NCI-H146 treated with DMSO at 0.1 percent for 48 hours (cell line): ENCODE measurements around the gene LYSMD3.
A peak's percentile ranks its signal among the peaks of the same experiment; 100 is the strongest.

ENCODE experiments used
- DNase-seq: peaks from one replicate; lab custom pipeline; 2025; ENCODE audit not compliant: unreplicated experiment; lab: John Stamatoyannopoulos, UW

Gene LYSMD3

DNA sequence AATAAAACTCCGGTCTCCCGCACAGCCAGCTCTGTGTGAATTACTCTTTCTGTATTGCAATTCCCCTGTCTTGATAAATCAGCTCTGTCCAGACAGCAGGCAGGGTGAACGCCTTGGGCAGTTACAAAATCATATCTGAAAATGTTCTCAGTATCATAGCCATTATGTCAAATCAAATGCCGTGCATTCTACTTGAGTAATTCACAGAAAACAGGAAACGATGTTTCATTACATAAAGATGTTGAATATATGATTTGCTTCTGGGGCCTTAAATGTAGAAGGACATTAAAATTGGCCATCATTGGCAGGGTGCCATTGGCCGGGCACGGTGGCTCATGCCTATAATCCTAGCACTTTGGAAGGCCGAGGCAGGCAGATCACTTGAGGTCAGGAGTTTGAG, 46.2 kb downstream of the LYSMD3 start:
- DNase-seq, result no peak

DNA sequence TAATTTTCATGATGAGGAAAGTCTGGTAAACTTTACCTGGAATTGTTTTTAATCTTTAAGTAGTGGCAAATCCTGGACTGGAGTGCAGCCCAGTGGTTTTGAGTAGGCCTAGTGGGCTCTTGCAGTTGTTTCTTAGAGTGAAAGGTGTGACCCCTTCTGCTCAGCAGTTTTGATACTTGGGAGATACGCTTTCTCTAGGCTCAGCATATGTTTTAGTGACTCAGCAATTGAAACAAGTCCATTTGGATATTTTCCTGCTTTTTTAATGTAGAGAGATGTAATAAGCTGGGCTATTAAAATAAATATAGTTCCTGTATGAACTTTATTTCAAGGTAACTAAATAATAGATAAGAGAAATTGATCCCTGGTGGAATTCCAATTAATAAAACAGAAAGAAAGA, 48.7 kb downstream of the LYSMD3 start:
- DNase-seq, result no peak

DNA sequence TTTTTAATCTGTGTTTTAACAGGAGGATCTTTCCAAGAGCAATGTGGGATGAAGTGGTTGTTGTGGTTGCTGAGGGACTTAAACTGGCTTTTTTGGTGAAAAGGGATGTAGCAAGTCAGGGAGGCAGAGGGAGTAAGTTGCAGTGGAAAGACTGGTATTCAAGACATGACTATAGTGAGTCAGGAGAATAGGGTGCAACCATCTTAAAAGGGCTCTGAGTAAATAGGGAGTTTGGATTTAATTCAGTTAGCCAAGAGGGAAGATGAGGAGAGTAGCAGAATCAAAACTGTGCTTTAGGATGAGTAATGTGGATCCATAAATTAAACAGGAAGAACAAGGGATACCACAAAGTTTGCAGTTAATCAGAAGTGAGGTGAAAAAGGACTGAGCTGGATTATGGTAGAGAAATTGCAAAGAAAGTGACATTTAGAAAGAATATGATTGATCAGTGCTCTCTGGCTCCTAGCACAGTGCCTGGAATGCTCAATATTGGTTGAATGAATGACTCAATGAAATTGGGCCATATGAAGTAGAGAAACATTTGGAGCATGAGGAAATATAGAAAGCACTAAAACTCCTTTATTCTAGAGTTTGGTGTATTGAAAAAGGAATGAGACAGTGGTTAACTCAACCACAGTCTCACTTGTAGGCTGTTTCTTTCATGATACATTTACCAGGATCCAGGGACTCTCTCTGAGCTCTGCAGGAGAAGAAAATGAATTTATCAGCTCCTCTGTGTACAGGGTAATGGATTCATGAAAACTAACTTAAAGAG, 49.6 kb downstream of the LYSMD3 start:
- no peak for DNase-seq

DNA sequence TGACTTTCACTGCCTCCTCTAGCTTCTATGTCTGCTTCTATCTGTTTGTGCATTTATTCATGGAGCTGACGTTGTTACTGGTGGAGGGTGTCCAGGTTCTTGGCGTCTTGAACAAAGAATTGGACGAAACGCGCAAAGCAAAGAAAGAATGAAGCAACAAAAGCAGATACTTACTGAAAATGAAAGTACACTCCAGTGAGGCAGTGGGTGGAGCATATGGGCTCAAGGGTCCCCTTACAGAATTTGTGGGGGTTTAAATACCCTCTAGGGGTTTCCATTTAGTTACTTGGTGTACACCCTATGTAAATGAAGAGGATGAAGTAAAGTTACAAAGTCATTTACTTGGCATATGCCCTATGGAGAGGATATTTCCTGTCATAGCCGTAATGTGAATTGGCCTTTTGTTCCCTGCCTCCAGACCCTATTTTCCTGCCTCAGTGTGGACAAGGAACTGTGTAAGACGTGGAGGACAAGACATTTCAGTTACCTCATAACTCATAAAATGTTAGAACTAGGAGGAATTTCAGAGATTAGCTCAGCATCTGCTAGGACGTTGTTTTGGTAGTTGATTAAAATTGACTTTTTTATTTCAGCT, 51.7 kb downstream of the LYSMD3 start:
- no peak for DNase-seq

DNA sequence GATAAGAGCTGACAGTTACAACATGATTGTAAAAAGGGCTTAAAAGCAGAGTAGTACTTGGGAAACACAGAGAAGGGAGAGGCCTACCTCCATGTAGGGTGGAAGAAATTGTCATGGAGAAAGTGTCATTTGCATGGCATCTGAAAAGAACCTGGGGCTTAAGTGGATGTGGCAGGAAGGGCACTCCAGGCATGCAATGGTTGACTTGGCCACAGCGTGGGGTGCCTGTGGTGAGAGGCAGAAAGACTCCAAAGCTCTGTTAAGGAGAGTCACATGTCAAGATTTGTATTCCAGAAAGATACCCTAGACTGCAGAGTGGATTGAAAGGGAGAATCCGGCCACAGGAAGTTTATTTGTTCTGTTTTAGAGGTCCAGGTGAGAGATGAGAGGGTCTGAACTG, 52.3 kb downstream of the LYSMD3 start:
- no peak for DNase-seq

DNA sequence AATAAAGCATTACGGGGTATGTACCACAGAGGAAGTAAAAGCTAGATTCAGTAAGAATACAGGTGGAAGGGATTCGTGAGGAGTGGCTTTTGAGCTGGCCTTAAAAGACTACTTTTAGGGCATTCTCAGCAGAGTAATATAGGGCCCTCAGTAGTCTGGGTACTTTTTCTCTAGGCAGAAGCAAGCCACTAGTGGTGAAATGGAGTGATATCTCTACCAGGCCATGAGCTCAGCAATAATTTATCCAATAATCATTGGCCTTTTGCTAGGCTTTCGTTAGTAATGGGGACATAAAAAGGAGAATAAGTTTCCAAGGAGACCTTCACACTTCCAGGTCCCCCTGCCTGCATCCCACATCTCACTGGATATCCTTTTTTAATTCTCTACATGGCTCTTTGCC, 53.0 kb downstream of the LYSMD3 start:
- no peak for DNase-seq

DNA sequence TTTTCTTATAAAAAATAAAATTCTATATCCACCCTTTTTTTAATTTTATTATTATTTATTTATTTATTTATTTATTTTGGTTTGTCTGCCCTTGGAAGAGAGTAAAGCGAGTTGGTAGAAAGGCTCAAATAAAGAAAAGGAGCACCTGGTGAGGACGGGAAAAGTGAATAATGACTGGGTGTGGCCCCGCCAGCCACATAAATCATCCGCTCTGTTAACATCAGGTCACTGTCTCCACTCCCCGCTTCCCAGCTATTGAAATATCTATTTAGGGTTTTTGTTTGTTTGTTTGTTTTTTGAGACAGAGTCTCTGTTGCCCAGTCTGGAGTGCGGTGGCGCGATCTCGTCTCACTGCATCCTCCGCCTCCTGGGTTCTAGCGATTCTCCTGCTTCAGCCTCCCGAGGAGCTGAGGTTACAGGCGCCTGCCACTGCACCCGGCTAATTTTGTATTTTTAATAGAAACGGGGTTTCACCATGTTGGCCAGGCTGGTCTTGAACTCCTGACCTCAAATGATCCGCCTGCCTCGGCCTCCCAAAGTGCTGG, 53.9 kb downstream of the LYSMD3 start:
- DNase-seq, result peak; percentile 19

DNA sequence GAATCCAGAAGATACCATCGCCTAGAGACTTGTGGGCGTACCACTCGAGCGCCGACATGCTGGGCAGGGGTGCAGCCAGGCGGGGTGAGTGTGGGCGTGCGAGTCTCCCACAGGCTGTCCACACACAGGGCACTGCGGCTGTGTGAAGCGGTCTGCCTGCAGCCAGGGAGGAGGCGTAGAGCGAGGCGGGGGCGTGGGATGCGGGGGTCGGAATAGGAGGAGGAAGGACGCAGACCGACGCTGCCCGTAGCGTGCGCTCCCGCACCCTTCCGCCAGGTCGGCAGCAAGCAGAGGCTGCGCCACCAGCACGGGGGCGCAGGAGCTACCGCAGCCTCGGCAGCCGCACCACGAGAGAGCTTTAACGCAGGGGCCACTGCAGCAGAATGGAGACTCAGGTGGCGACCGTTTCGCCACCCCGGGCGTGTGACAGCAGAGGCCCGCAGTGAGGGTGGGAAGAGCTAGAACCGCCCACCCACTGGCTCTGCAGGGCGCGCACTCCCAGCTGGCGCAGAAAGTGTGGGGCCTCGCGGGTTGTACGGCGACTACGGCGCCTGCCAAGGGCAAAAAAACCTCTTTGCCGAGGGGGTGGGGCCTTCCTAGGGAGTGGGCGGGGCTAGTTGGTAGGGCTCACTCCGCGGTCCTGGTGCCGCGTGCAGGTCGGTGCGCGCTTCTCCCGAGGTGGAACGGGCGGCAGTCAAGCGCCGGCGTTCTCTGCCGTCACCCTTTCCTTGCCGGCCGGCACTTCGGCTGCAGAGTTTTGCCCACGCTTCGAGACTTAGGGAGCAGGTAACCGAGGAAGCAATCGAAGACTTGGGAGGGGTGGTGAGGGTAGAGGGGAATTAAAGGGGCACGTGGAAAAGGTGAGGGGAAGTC, 54.9 kb downstream of the LYSMD3 start, which contains the start of the genes MBLAC2 and POLR3G:
MBLAC2 (minus strand) TSS at position 537 of the 873 bp plus-strand sequence; CDS start at position 58, 479 bp downstream.
POLR3G (plus strand) TSS at position 630 of the 873 bp plus-strand sequence. CDS start 10,704 bp downstream, outside the sequence.
- peak; percentile 87 for DNase-seq

GRCh38 chr5:90473396-90474234, 55.8 kb downstream of the LYSMD3 start:
- DNase-seq, result peak; percentile 28

- no peak for DNase-seq
Measured at GRCh38 chr5:90472783-90473395, 56.5 kb downstream of the LYSMD3 start.
